Neuronal stem cell (in vitro differentiated cells): ENCODE measurements around the gene UGT1A4.
"Not testable (repeated sequence)": the region's sequence is repeated elsewhere in the genome, so short reads cannot be mapped to it uniquely, and the experiment has no call there.

Experiments
- DNase-seq: peaks from one replicate; pipeline ENCODE4 v3.0.0-alpha.2; 2013; ENCODE audit warnings: low spot score
- H2AFZ ChIP-seq: one replicate; pipeline ENCODE4 v1.6.1; 2013; ENCODE audit warnings: mild to moderate bottlenecking, low read length, inconsistent platforms
- H2AK5ac ChIP-seq: 2 replicates; pipeline ENCODE4 v1.6.1; 2013; ENCODE audit warnings: low read depth, mild to moderate bottlenecking, inconsistent platforms, low read length, moderate library complexity, mixed read lengths
- H2BK120ac ChIP-seq: 2 replicates; pipeline ENCODE4 v1.6.1; 2013; ENCODE audit warnings: low read depth, mild to moderate bottlenecking, inconsistent platforms, low read length, moderate library complexity, mixed read lengths
- H2BK12ac ChIP-seq: one replicate; pipeline ENCODE4 v1.6.1; 2013; ENCODE audit warnings: low read length, inconsistent platforms
- H2BK15ac ChIP-seq: 2 replicates; pipeline ENCODE4 v1.6.1; 2013; ENCODE audit warnings: mild to moderate bottlenecking, low read length, inconsistent platforms, mixed read lengths
- H2BK5ac ChIP-seq: one replicate; pipeline ENCODE4 v1.6.1; 2013; ENCODE audit warnings: inconsistent platforms, mild to moderate bottlenecking, low read length, moderate library complexity
- H3K14ac ChIP-seq: one replicate; pipeline ENCODE4 v1.6.1; 2013; ENCODE audit warnings: low read length, inconsistent platforms
- H3K18ac ChIP-seq: 2 replicates; pipeline ENCODE4 v1.6.1; 2013; ENCODE audit warnings: low read length, inconsistent platforms
- H3K23ac ChIP-seq: 2 replicates; pipeline ENCODE4 v1.6.1; 2013; ENCODE audit warnings: low read depth, mild to moderate bottlenecking, mixed read lengths, low read length, inconsistent platforms; ENCODE audit not compliant: poor library complexity
- H3K27ac ChIP-seq: replicated peaks from 3 replicates; pipeline ENCODE4 v1.5.1; 2013; ENCODE audit warnings: low read length, inconsistent platforms
- H3K27me3 ChIP-seq, 3 experiments: 2 replicates each; pipeline ENCODE4 v1.6.1; 2013; ENCODE audit warnings: low read length in 3 of 3, mild to moderate bottlenecking in 2 of 3, inconsistent platforms in 1 of 3, low read depth in 1 of 3, mixed read lengths in 1 of 3, moderate library complexity in 1 of 3; ENCODE audit not compliant: control insufficient read depth in 3 of 3, insufficient read depth in 3 of 3
- H3K36me3 ChIP-seq, 2 donors: replicated peaks in 1 of 2; 2 replicates each; pipeline ENCODE4 v1.6.1; 2013; ENCODE audit warnings: low read length in 2 of 2; ENCODE audit not compliant: control insufficient read depth in 2 of 2, insufficient read depth in 2 of 2
- H3K4ac ChIP-seq: 2 replicates; pipeline ENCODE4 v1.6.1; 2013; ENCODE audit warnings: inconsistent platforms, mild to moderate bottlenecking, low read length, moderate library complexity
- H3K4me1 ChIP-seq, 2 donors: 1 replicate in 1 of 2; 2 replicates in 1 of 2; pipeline ENCODE4 v1.6.1; 2013; ENCODE audit warnings: low read length in 2 of 2, low read depth in 1 of 2; ENCODE audit not compliant: control insufficient read depth in 2 of 2, insufficient read depth in 1 of 2
- H3K4me2 ChIP-seq: one replicate; pipeline ENCODE4 v1.6.1; 2013; ENCODE audit warnings: mild to moderate bottlenecking, low read length, inconsistent platforms; ENCODE audit not compliant: insufficient read depth, poor library complexity, severe bottlenecking
- H3K4me3 ChIP-seq, 2 donors: 2 replicates each; pipeline ENCODE4 v1.5.1; 2013; ENCODE audit warnings: low read length in 2 of 2, mild to moderate bottlenecking in 2 of 2, inconsistent platforms in 1 of 2, moderate library complexity in 1 of 2
- H3K79me1 ChIP-seq: one replicate; pipeline ENCODE4 v1.6.1; 2013; ENCODE audit warnings: low read depth, mild to moderate bottlenecking, inconsistent platforms, low read length, moderate library complexity
- H3K9ac ChIP-seq: one replicate; pipeline ENCODE4 v1.6.1; 2013; ENCODE audit warnings: mild to moderate bottlenecking, low read depth, low read length, inconsistent platforms; ENCODE audit not compliant: poor library complexity
- H3K9me3 ChIP-seq, 2 donors: replicated peaks in 1 of 2; 2 replicates each; pipeline versions ENCODE3 to v1.6.1; 2013; ENCODE audit warnings: low read length in 2 of 2, mild to moderate bottlenecking in 2 of 2, inconsistent platforms in 1 of 2, low read depth in 1 of 2, mixed read lengths in 1 of 2, moderate library complexity in 1 of 2; ENCODE audit not compliant: control insufficient read depth in 2 of 2, insufficient read depth in 1 of 2
- H4K8ac ChIP-seq: one replicate; pipeline ENCODE4 v1.6.1; 2013; ENCODE audit warnings: low read depth, mild to moderate bottlenecking, inconsistent platforms, low read length, moderate library complexity
- H4K91ac ChIP-seq: one replicate; pipeline ENCODE4 v1.6.1; 2013; ENCODE audit warnings: low read length, low read depth, mild to moderate bottlenecking, inconsistent platforms; ENCODE audit not compliant: poor library complexity
- WGBS, 2 donors: extraction: QIAGEN DNeasy Blood & Tissue Kit; methylation state at CpG; one replicate each; pipeline ENCODE4 v1.1.7; 2013; ENCODE audit warnings: missing lambda C conversion rate in 2 of 2, mixed read lengths in 1 of 2; ENCODE audit not compliant: insufficient read length in 2 of 2, insufficient replicate concordance in 1 of 2; ENCODE audit errors: extremely low coverage in 2 of 2; 5-methylcytosine and 5-hydroxymethylcytosine counted together

UGT1A4 gene

DNA sequence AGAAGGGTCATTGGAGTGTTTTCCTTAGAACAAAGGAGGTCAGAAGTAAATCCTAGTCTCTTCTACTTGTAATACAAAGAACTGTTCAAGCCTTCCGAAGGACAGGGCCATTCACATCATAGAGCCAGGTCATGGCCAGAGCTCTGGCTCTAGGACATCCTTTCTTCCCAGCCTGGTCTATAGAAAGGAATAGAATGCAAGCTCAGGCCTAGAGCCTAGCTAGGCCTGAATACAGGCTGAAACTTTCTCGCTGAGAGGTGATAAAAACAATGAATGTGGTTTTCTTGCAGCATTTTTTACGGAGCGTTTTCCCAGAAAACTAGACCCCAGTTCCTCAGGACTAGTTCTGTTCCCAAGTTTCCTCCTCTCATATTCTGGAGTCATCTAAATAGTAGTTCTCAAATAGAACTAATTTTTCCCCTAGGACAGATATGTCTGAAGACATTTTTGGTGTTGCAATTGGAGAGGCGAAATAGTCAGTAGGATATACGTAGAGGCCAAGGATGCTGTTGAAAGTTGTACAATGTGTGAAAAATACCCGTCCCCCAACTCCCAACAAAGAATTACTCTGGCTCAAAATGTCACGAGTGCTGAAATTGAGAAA lies 19.0 kb upstream of the UGT1A4 start:
- Histone ChIP-seq H2BK12ac (no peak overlapping the region), H3K4me2 (no peak overlapping the region), H4K91ac (no peak overlapping the region), H3K4ac (no peak overlapping the region), H3K36me3 (no peaks in the 10 kb centered on the region), H3K14ac (no peak overlapping the region), H3K79me1 (no peaks in the 10 kb centered on the region), H2BK15ac (no peak overlapping the region), H2BK120ac (no peak overlapping the region), H3K23ac (no peak overlapping the region), H2AFZ (peak overlapping the region; percentile 69), H2AK5ac (no peak overlapping the region), H3K4me3 (no peak overlapping the region), H2BK5ac (no peak overlapping the region), H3K18ac (no peak overlapping the region), H3K9me3 (no peaks in the 10 kb centered on the region), H4K8ac (no peak overlapping the region), H3K27me3 (no peaks in the 10 kb centered on the region), H3K27ac (peak overlapping the region; percentile 39), H3K9ac (no peak overlapping the region), H3K4me1 (peaks cover 9% of the 10 kb centered on the region in 2 donors)
- no peak for DNase-seq
- WGBS, 2 donors: no CpG with 5 or more reads among the region's 8 CpGs

DNA sequence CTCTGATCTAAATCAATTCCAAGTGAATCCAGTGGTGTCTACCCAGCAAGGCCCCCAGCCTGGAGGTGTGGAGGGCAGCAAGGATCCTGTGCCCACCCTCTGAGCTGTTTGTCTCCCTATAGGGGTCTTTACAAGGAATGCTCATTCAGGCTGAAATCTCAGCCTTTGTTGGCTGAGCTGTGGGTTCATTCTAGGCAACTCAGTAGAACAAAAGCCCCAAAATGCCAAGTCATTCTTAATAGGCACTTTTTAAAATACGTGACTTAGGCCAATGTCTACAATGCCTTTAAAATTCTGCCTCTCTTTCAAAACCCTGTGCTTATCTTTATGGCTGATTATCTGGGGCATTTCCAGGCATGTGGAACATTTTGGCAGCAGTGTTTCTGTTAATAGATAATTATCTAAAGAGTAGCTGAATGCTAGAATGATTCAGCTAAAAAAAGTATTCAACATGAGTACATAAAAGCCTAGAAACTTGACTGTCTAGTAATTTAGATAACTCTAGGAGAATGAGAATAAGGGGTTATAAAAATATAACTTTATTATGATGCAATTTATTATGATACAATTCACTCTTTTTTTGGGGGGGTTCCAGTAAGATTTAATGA lies 18.4 kb upstream of the UGT1A4 start:
- Histone ChIP-seq H2BK15ac (no peak overlapping the region), H3K14ac (no peak overlapping the region), H2AFZ (peak overlapping the region; percentile 69), H3K27ac (peak overlapping the region; percentile 52), H3K27me3 (no peaks in the 10 kb centered on the region), H3K4me2 (peak overlapping the region; percentile 13), H3K36me3 (no peaks in the 10 kb centered on the region), H3K4ac (no peak overlapping the region), H4K8ac (no peak overlapping the region), H4K91ac (no peak overlapping the region), H2BK12ac (no peak overlapping the region), H3K9ac (no peak overlapping the region), H3K18ac (no peak overlapping the region), H3K4me3 (no peak overlapping the region), H2AK5ac (no peak overlapping the region), H3K9me3 (no peaks in the 10 kb centered on the region), H2BK5ac (no peak overlapping the region), H3K79me1 (no peaks in the 10 kb centered on the region), H3K4me1 (peaks cover 9% of the 10 kb centered on the region in 2 donors), H3K23ac (no peak overlapping the region), H2BK120ac (no peak overlapping the region)
- no CpG with 5 or more reads among the region's 1 CpG for WGBS, 2 donors
- DNase-seq: peak; percentile 70

DNA sequence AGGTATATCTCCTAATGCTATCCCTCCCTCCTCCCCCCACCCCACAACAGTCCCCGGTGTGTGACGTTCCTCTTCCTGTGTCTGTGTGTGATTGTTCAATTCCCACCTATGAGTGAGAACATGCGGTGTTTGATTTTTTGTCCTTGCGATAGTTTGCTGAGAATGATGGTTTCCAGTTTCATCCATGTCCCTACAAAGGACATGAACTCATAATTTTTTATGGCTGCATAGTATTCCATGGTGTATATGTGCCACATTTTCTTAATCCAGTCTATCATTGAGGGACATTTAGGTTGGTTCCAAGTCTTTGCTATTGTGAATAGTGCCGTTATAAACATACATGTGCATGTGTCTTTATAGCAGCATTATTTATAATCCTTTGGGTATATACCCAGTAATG lies 17.7 kb upstream of the UGT1A4 start:
- not testable (repeated sequence) for H3K36me3 ChIP-seq, H3K27me3 ChIP-seq, H2BK15ac ChIP-seq, H3K4ac ChIP-seq, H3K27ac ChIP-seq, H2BK12ac ChIP-seq, H3K9ac ChIP-seq, H3K18ac ChIP-seq, H4K91ac ChIP-seq, H3K4me3 ChIP-seq, H3K23ac ChIP-seq, H3K4me1 ChIP-seq, H4K8ac ChIP-seq, H3K14ac ChIP-seq, H3K79me1 ChIP-seq, DNase-seq, H3K4me2 ChIP-seq, H2AK5ac ChIP-seq, H3K9me3 ChIP-seq, H2AFZ ChIP-seq, H2BK5ac ChIP-seq, H2BK120ac ChIP-seq
- WGBS, 2 donors: no CpG with 5 or more reads among the region's 5 CpGs

DNA sequence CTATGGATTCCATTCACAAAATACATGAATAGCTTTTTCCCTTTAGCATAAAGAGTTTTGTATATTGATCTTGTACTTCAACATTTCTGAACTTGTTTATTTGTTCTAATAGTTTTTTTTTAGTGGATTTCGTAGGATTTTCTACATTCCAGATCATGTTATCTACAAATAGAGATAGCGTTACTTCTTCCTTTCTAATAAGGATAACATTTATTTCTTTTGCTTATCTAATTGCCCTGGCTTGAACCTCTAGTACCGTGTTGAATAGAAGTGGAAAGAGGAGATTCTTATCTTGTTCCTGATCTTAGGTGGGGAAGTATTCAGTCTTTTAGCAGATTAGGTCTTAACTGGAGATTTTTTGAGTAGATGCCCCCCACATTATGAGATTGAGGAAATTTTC lies 16.3 kb upstream of the UGT1A4 start:
- no peak overlapping the region for H3K14ac ChIP-seq
- H3K4me3 ChIP-seq: no peak overlapping the region
- no peak overlapping the region for H2BK12ac ChIP-seq
- no peak overlapping the region for H2BK120ac ChIP-seq
- H2AK5ac ChIP-seq: no peak overlapping the region
- no peaks in the 10 kb centered on the region for H3K36me3 ChIP-seq
- H3K9ac ChIP-seq: no peak overlapping the region
- no peak for DNase-seq
- no peak overlapping the region for H2AFZ ChIP-seq
- H3K4ac ChIP-seq: no peak overlapping the region
- no peak overlapping the region for H3K4me2 ChIP-seq
- H3K27me3 ChIP-seq: no peaks in the 10 kb centered on the region
- no peak overlapping the region for H3K23ac ChIP-seq
- no peak overlapping the region for H2BK15ac ChIP-seq
- no peak overlapping the region for H4K8ac ChIP-seq
- no CpG with 5 or more reads among the region's 3 CpGs for WGBS, 2 donors
- no peak overlapping the region for H3K18ac ChIP-seq
- H3K79me1 ChIP-seq: no peaks in the 10 kb centered on the region
- peaks cover 9% of the 10 kb centered on the region in 2 donors for H3K4me1 ChIP-seq
- H3K27ac ChIP-seq: no peak overlapping the region
- H4K91ac ChIP-seq: no peak overlapping the region
- H3K9me3 ChIP-seq: no peaks in the 10 kb centered on the region
- no peak overlapping the region for H2BK5ac ChIP-seq
